K562 (cell line): ENCODE data around the gene PRM2. TPM values are rescaled to one million over a fixed set of nuclear protein-coding genes. Genes with fewer than 3 reads are reported as not detected.

Source experiments
- BHLHE40 ChIP-seq: IDR thresholded peaks from 2 replicates; pipeline ENCODE4 v1.6.1; 2011; ENCODE audit warnings: low read length, improper control_type of control experiment
- CREB1 ChIP-seq, 2 experiments: sonication (generic) in 1 of 2; formaldehyde crosslinking in 1 of 2; IDR thresholded peaks; 2 replicates each; pipeline versions ENCODE4 v1.6.1 to v1.8.0; 2012 to 2022; ENCODE audit warnings: inconsistent platforms in 1 of 2, mild to moderate bottlenecking in 1 of 2, missing genetic modification reagents in 1 of 2, moderate library complexity in 1 of 2
- HCFC1 ChIP-seq: IDR thresholded peaks from 2 replicates; pipeline ENCODE4 v1.6.1; 2012; ENCODE audit warnings: low read depth, low read length, improper control_type of control experiment
- HIVEP1 ChIP-seq: fragments of 250-450 bp; sonication (Bioruptor Pico); IDR thresholded peaks from 2 replicates; pipeline ENCODE4 v1.4.0; 2020; ENCODE audit warnings: mild to moderate bottlenecking
- MCM2 ChIP-seq: fragments of 450-650 bp; IDR thresholded peaks from 2 replicates; pipeline ENCODE4 v1.6.1; 2017; ENCODE audit warnings: low read depth, mild to moderate bottlenecking
- MEIS2 ChIP-seq: fragments of 450-650 bp; IDR thresholded peaks from 2 replicates; pipeline ENCODE4 v1.6.1; 2014; ENCODE audit warnings: mild to moderate bottlenecking; ENCODE audit not compliant: partially characterized antibody
- NFE2L1 ChIP-seq: fragments of 450-650 bp; IDR thresholded peaks from 2 replicates; pipeline ENCODE4 v1.6.1; 2016; ENCODE audit warnings: missing genetic modification characterization, low read depth, mild to moderate bottlenecking, missing compliant biosample characterization, moderate library complexity, borderline replicate concordance
- POU5F1 ChIP-seq: fragments of 150-350 bp; IDR thresholded peaks from 2 replicates; pipeline ENCODE4 v1.6.1; 2014; ENCODE audit warnings: borderline replicate concordance, low read length, low read depth, mild to moderate bottlenecking; ENCODE audit not compliant: partially characterized antibody
- XRCC3 ChIP-seq: fragments of 450-650 bp; IDR thresholded peaks from 2 replicates; pipeline ENCODE4 v1.6.1; 2017; ENCODE audit warnings: mild to moderate bottlenecking, moderate library complexity
- ZNF197 ChIP-seq: fragments of 200-800 bp; sonication (Bioruptor generic); IDR thresholded peaks from 2 replicates; pipeline ENCODE4 v1.6.1; 2016; ENCODE audit warnings: low read depth, missing genetic modification characterization, missing compliant biosample characterization
- ZNF232 ChIP-seq: sonication (generic); formaldehyde crosslinking; IDR thresholded peaks from 2 replicates; pipeline ENCODE4 v1.8.0; 2022; ENCODE audit warnings: mild to moderate bottlenecking, missing genetic modification reagents
- ZZZ3 ChIP-seq: fragments of 450-650 bp; IDR thresholded peaks from 2 replicates; pipeline ENCODE4 v1.6.1; 2016; ENCODE audit warnings: antibody characterized with exemption, mild to moderate bottlenecking, moderate library complexity
- polyA plus RNA-seq, 8 experiments: library from polyadenylated mRNA; depleted of rRNA in 4 of 8; stranded (reverse) in 5 of 8; unstranded in 3 of 8; fragments of >200 nt; fragmentation: Nextera tagmentation in 2 of 8; fragmentation: Illumina TruSeq in 1 of 8; extraction: Ambion mirVana in 2 of 8; extraction: Trizol in 1 of 8; gene quantifications; 2 replicates each; pipeline versions ENCODE4 v1.2.1 to v1.2.3, GENCODE V29; 2011 to 2014; ENCODE audit warnings: inconsistent platforms in 1 of 8, missing spikeins in 1 of 8
- total RNA-seq, 7 experiments: library from RNA; depleted of rRNA in 6 of 7; stranded (reverse); fragments of >200 nt in 6 of 7; fragmentation: Illumina TruSeq in 2 of 7; extraction: Trizol in 2 of 7; gene quantifications; 2 replicates each; pipeline versions ENCODE4 v1.2.1 to v1.2.3, GENCODE V29; 2011 to 2021; ENCODE audit warnings: low replicate concordance in 1 of 7
- TF ChIP-seq, protein P1 (sequence below), 2 experiments: fragments of 450-650 bp in 1 of 2; sonication (generic) in 1 of 2; formaldehyde crosslinking in 1 of 2; IDR thresholded peaks; 2 replicates each; pipeline versions ENCODE4 v1.7.1 to v1.9.0; 2016 to 2022; ENCODE audit warnings: inconsistent platforms in 1 of 2, mild to moderate bottlenecking in 1 of 2, missing genetic modification reagents in 1 of 2
- TF ChIP-seq, protein P2 (sequence below): sonication (generic); formaldehyde crosslinking; IDR thresholded peaks from 2 replicates; pipeline ENCODE4 v1.8.1; 2022; ENCODE audit warnings: missing genetic modification reagents
- TF ChIP-seq, protein P3 (sequence below): sonication (generic); formaldehyde crosslinking; IDR thresholded peaks from 2 replicates; pipeline ENCODE4 v1.8.0; 2022; ENCODE audit warnings: missing genetic modification reagents, mild to moderate bottlenecking, borderline replicate concordance

Gene PRM2
- total and polyA plus RNA-seq, 9 of the 15 experiments (the other 6 are each of a cell fraction or from before 2014, with no cell fraction given): not detected

DNA sequence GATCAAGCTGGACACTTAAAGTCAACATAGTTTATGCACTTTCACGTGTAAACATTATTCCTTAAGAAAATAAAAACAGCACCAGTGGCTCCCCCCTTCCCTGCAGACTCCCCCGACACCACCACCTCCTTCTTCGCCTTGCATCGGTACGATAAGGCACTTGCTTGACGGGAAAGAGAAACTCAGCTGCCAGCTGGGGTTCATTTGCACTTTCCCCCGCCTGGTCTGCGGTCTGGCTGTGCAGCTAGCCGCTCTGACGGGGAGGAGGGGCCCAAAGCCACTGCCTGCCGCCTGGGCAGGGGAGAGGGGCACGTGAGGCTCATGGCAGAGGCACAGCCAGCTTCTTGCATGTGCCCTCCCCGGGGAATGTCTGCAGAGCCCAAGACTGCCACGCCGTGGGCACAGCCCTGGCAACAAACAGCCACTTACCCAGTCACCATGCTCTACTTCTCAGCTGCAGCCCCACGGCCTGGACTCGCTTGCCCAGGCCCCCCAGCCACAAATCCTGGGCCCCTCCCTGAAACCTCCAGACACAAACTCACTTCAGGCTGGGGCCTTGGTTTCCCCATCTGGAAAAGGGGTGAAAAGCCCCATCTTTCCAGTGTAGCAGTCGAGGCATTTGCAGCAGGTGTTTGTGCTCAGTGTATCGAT, 21.3 kb upstream of the PRM2 start (continued):
- TF ChIP-seq NFE2L1 (tag): no peak
- TF ChIP-seq ZNF232 (CRISPR knock-in tag): no peak
- TF ChIP-seq MCM2: no peak
- TF ChIP-seq, protein P1, sequence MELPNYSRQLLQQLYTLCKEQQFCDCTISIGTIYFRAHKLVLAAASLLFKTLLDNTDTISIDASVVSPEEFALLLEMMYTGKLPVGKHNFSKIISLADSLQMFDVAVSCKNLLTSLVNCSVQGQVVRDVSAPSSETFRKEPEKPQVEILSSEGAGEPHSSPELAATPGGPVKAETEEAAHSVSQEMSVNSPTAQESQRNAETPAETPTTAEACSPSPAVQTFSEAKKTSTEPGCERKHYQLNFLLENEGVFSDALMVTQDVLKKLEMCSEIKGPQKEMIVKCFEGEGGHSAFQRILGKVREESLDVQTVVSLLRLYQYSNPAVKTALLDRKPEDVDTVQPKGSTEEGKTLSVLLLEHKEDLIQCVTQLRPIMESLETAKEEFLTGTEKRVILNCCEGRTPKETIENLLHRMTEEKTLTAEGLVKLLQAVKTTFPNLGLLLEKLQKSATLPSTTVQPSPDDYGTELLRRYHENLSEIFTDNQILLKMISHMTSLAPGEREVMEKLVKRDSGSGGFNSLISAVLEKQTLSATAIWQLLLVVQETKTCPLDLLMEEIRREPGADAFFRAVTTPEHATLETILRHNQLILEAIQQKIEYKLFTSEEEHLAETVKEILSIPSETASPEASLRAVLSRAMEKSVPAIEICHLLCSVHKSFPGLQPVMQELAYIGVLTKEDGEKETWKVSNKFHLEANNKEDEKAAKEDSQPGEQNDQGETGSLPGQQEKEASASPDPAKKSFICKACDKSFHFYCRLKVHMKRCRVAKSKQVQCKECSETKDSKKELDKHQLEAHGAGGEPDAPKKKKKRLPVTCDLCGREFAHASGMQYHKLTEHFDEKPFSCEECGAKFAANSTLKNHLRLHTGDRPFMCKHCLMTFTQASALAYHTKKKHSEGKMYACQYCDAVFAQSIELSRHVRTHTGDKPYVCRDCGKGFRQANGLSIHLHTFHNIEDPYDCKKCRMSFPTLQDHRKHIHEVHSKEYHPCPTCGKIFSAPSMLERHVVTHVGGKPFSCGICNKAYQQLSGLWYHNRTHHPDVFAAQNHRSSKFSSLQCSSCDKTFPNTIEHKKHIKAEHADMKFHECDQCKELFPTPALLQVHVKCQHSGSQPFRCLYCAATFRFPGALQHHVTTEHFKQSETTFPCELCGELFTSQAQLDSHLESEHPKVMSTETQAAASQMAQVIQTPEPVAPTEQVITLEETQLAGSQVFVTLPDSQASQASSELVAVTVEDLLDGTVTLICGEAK (IDR thresholded peaks at IDR 0.05): no peak
- TF ChIP-seq, protein P1 (CRISPR knock-in tag; IDR thresholded peaks at IDR 0.05): no peak
- TF ChIP-seq HIVEP1: no peak
- TF ChIP-seq ZNF197 (CRISPR knock-in tag): no peak
- TF ChIP-seq HCFC1: no peak
- peak; percentile 55 for TF ChIP-seq MEIS2
- TF ChIP-seq XRCC3: no peak
- TF ChIP-seq, protein P2, sequence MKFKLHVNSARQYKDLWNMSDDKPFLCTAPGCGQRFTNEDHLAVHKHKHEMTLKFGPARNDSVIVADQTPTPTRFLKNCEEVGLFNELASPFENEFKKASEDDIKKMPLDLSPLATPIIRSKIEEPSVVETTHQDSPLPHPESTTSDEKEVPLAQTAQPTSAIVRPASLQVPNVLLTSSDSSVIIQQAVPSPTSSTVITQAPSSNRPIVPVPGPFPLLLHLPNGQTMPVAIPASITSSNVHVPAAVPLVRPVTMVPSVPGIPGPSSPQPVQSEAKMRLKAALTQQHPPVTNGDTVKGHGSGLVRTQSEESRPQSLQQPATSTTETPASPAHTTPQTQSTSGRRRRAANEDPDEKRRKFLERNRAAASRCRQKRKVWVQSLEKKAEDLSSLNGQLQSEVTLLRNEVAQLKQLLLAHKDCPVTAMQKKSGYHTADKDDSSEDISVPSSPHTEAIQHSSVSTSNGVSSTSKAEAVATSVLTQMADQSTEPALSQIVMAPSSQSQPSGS (CRISPR knock-in tag): no peak
- no peak for TF ChIP-seq CREB1 (IDR thresholded peaks at IDR 0.05)
- TF ChIP-seq CREB1 (CRISPR knock-in tag; IDR thresholded peaks at IDR 0.05): 0 out of 2 replicates have a peak, but pooled peaks have one; percentile 21
- TF ChIP-seq BHLHE40: peak; percentile 95
- TF ChIP-seq POU5F1: no peak
- TF ChIP-seq ZZZ3: no peak
- TF ChIP-seq, protein P3, sequence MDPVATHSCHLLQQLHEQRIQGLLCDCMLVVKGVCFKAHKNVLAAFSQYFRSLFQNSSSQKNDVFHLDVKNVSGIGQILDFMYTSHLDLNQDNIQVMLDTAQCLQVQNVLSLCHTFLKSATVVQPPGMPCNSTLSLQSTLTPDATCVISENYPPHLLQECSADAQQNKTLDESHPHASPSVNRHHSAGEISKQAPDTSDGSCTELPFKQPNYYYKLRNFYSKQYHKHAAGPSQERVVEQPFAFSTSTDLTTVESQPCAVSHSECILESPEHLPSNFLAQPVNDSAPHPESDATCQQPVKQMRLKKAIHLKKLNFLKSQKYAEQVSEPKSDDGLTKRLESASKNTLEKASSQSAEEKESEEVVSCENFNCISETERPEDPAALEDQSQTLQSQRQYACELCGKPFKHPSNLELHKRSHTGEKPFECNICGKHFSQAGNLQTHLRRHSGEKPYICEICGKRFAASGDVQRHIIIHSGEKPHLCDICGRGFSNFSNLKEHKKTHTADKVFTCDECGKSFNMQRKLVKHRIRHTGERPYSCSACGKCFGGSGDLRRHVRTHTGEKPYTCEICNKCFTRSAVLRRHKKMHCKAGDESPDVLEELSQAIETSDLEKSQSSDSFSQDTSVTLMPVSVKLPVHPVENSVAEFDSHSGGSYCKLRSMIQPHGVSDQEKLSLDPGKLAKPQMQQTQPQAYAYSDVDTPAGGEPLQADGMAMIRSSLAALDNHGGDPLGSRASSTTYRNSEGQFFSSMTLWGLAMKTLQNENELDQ (CRISPR knock-in tag): no peak
